Measurements from ENCODE around the gene EXD3. TPM values are rescaled to one million over a fixed set of nuclear protein-coding genes. Genes with fewer than 3 reads are reported as not detected.

The EXD3 gene
- total RNA-seq, 2 experiments from 2014 or later = 20.8 to 27.0 TPM

- H3K27ac ChIP-seq (ENCODE audit: low read depth, low read length, poor library complexity, severe bottlenecking) = no peak overlapping the region
- CTCF ChIA-PET (ENCODE audit: unreplicated experiment) = no interaction called here
- no peak overlapping the region for H3K4me3 ChIP-seq (ENCODE audit: low read depth, low read length, poor library complexity, severe bottlenecking)
- peaks cover 38% of the 10 kb centered on the region for H3K4me1 ChIP-seq (ENCODE audit: insufficient read depth, low read length, poor library complexity, severe bottlenecking)
- intact Hi-C loops (cut with micrococcal nuclease; ENCODE audit: unreplicated experiment) = no loop called here
- H3K36me3 ChIP-seq (ENCODE audit: insufficient read depth, low read length) = no peaks in the 10 kb centered on the region
- no peak overlapping the region for H2AFZ ChIP-seq (ENCODE audit: low read length)
- no peak for TF ChIP-seq EZH2phosphoT487 (IDR thresholded peaks at IDR 0.05; ENCODE audit: borderline replicate concordance, low read depth, low read length)
- TF ChIP-seq, protein P1, sequence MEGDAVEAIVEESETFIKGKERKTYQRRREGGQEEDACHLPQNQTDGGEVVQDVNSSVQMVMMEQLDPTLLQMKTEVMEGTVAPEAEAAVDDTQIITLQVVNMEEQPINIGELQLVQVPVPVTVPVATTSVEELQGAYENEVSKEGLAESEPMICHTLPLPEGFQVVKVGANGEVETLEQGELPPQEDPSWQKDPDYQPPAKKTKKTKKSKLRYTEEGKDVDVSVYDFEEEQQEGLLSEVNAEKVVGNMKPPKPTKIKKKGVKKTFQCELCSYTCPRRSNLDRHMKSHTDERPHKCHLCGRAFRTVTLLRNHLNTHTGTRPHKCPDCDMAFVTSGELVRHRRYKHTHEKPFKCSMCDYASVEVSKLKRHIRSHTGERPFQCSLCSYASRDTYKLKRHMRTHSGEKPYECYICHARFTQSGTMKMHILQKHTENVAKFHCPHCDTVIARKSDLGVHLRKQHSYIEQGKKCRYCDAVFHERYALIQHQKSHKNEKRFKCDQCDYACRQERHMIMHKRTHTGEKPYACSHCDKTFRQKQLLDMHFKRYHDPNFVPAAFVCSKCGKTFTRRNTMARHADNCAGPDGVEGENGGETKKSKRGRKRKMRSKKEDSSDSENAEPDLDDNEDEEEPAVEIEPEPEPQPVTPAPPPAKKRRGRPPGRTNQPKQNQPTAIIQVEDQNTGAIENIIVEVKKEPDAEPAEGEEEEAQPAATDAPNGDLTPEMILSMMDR (conservative IDR thresholded peaks at IDR 0.05; ENCODE audit: low read length) = 0 out of 2 replicates have a peak, but pooled peaks have one; percentile 19
- no TSS peak for BruUV-seq (replicated peaks)
- no peak overlapping the region for H3K4me2 ChIP-seq (ENCODE audit: low read length)
- DNase-seq (ENCODE audit: low spot score) = peak; percentile 51
- H3K9me3 ChIP-seq (ENCODE audit: low read length) = no peaks in the 10 kb centered on the region
- POLR2A ChIA-PET = interaction anchor here (0.7 kb wide), 1 partner anchor 215 kb away, joined by 3 read pairs; no protein-coding TSS in a partner anchor
- no peaks in the 10 kb centered on the region for H4K20me1 ChIP-seq (ENCODE audit: insufficient read depth, low read length)
- H3K79me2 ChIP-seq (ENCODE audit: insufficient read depth, low read depth, low read length) = no peaks in the 10 kb centered on the region
- H3K9me2 ChIP-seq (ENCODE audit: insufficient read depth, low read length) = no peaks in the 10 kb centered on the region
Observed at GRCh38 chr9:137305060-137305797, 117.7 kb downstream of the EXD3 start.

GRCh38 chr9:137304383-137305059 is 118.4 kb downstream of the EXD3 start:
- Histone ChIP-seq H3K4me1 (ENCODE audit: insufficient read depth, low read length, poor library complexity, severe bottlenecking) (peaks cover 45% of the 10 kb centered on the region), H3K36me3 (ENCODE audit: insufficient read depth, low read length) (no peaks in the 10 kb centered on the region), H4K20me1 (ENCODE audit: insufficient read depth, low read length) (no peaks in the 10 kb centered on the region), H3K79me2 (ENCODE audit: insufficient read depth, low read depth, low read length) (no peaks in the 10 kb centered on the region), H3K27ac (ENCODE audit: low read depth, low read length, poor library complexity, severe bottlenecking) (no peak overlapping the region), H2AFZ (ENCODE audit: low read length) (no peak overlapping the region), H3K9me3 (ENCODE audit: low read length) (no peaks in the 10 kb centered on the region), H3K9me2 (ENCODE audit: insufficient read depth, low read length) (no peaks in the 10 kb centered on the region), H3K4me3 (ENCODE audit: low read depth, low read length, poor library complexity, severe bottlenecking) (no peak overlapping the region), H3K4me2 (ENCODE audit: low read length) (no peak overlapping the region)
- no TSS peak for BruUV-seq (replicated peaks)
- ChIA-PET CTCF (ENCODE audit: unreplicated experiment) (no interaction called here), POLR2A (interaction anchor here (0.7 kb wide), 1 partner anchor 216 kb away, joined by 3 read pairs; no protein-coding TSS in a partner anchor)
- intact Hi-C loops (cut with micrococcal nuclease; ENCODE audit: unreplicated experiment) = loop anchor here (5.0 kb wide), 1 partner anchor 143 kb away; no protein-coding TSS in a partner anchor
- DNase-seq (ENCODE audit: low spot score) = no peak
- no peak for TF ChIP-seq EZH2phosphoT487 (IDR thresholded peaks at IDR 0.05; ENCODE audit: borderline replicate concordance, low read depth, low read length)
- TF ChIP-seq, protein P1 (conservative IDR thresholded peaks at IDR 0.05; ENCODE audit: low read length) = peak; percentile 26; the same call in 1 of the 2 replicates
